Activated B cell treated with CpG ODN at 0.5 μM for 24 hours (primary cell): ENCODE results near the gene DMKN. TPM values are rescaled to one million over a fixed set of nuclear protein-coding genes. Genes with fewer than 3 reads are reported as not detected.

Experiments used
- ATAC-seq: fragments of 200-7000 bp; cut with Tn5 transposase; one replicate; pipeline ENCODE4 v1.10.0; 2021; ENCODE audit warnings: low read depth, mild to moderate bottlenecking, moderate library complexity
- CTCF ChIA-PET: fragments of 350-600 bp; sonication (Branson Sonifier 250); formaldehyde crosslinking; loops from one replicate; lab custom pipeline; 2021; ENCODE audit warnings: antibody characterized with exemption; lab: Charles Lee
- POLR2A ChIA-PET: fragments of 350-600 bp; sonication (Branson Sonifier 250); formaldehyde crosslinking; loops from one replicate; lab custom pipeline; 2021; ENCODE audit warnings: antibody characterized with exemption; lab: Charles Lee
- DNase-seq: peaks from one replicate; pipeline ENCODE4 v3.0.0; 2022
- H3K27ac Mint-ChIP-seq: one replicate; pipeline ENCODE4 v1.8.0; 2020; ENCODE audit warnings: mixed read lengths
- H3K27me3 Mint-ChIP-seq: one replicate; pipeline ENCODE4 v1.8.0; 2021; ENCODE audit warnings: mixed read lengths
- H3K36me3 Mint-ChIP-seq: one replicate; pipeline ENCODE4 v1.8.0; 2021; ENCODE audit warnings: low read depth, mixed read lengths
- H3K4me1 Mint-ChIP-seq: one replicate; pipeline ENCODE4 v1.8.0; 2021; ENCODE audit warnings: mixed read lengths
- H3K4me3 Mint-ChIP-seq: one replicate; pipeline ENCODE4 v1.8.0; 2020; ENCODE audit warnings: mild to moderate bottlenecking, mixed read lengths
- H3K9me3 Mint-ChIP-seq: one replicate; pipeline ENCODE4 v1.8.0; 2020; ENCODE audit warnings: mixed read lengths
- CTCF ChIP-seq: fragments of 200-600 bp; IDR thresholded peaks from one replicate; pipeline ENCODE4 v1.8.0; 2022; ENCODE audit warnings: antibody characterized with exemption, mild to moderate bottlenecking
- intact Hi-C: fragments of 100-400 bp; cut with micrococcal nuclease; formaldehyde crosslinking; loops from one replicate; pipeline ENCODE4 v1.15.1; 2024
- total RNA-seq: library from RNA; stranded (reverse); gene quantifications from 2 replicates; pipeline ENCODE4 v1.2.3, GENCODE V29; 2022

DMKN gene
- total RNA-seq, 1 donor from 2014 or later, result 1.5 TPM

DNA sequence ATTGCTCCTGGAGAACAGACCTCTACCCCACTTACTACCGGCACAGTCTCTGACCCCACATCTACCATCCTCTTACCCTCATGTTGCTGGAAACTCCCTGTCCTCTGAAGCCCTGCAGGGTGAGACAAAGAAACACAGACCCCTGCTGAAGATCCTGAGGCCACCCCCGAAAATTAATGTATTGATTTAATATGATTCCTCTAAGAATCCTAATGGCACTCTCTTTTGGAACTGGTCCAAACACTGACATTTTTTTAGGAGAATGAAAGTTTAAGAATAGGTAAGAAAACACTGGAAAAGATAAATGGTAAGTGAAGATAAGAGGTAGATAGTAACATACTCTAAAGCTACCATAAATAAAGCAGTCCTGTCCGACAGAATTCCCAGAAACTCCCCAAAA lies 5.3 kb downstream of the DMKN start:
- Mint-ChIP-seq H3K27me3 (peaks cover 50% of the 10 kb centered on the region), H3K27ac (no peak overlapping the region), H3K4me3 (no peak overlapping the region), H3K36me3 (no peaks in the 10 kb centered on the region), H3K9me3 (no peaks in the 10 kb centered on the region), H3K4me1 (peaks cover 17% of the 10 kb centered on the region)
- ChIA-PET POLR2A (no interaction called here), CTCF (interaction anchor here (0.9 kb wide), 1 partner anchor 13 kb away, joined by 3 read pairs; no protein-coding TSS in a partner anchor)
- intact Hi-C loops, result no loop called here
- no peak for DNase-seq
- no peak for ATAC-seq
- no peak for TF ChIP-seq CTCF

- H3K27ac Mint-ChIP-seq, result no peak overlapping the region
- no peak overlapping the region for H3K4me3 Mint-ChIP-seq
- TF ChIP-seq CTCF, result no peak
- intact Hi-C loops, result no loop called here
- no peak for DNase-seq
- H3K9me3 Mint-ChIP-seq, result no peaks in the 10 kb centered on the region
- ChIA-PET POLR2A (no interaction called here), CTCF (interaction anchor here (0.9 kb wide), 1 partner anchor 13 kb away, joined by 3 read pairs; no protein-coding TSS in a partner anchor)
- H3K36me3 Mint-ChIP-seq, result no peaks in the 10 kb centered on the region
- H3K4me1 Mint-ChIP-seq, result peaks cover 17% of the 10 kb centered on the region
- H3K27me3 Mint-ChIP-seq, result peaks cover 49% of the 10 kb centered on the region
- ATAC-seq, result no peak
These were observed 5.9 kb downstream of the DMKN start for GRCh38 chr19:35507561-35507960.

GRCh38 chr19:35506011-35506410 lies 7.4 kb downstream of the DMKN start:
- no peak for DNase-seq
- Mint-ChIP-seq H3K9me3 (no peaks in the 10 kb centered on the region), H3K27me3 (peaks cover 45% of the 10 kb centered on the region), H3K27ac (no peak overlapping the region), H3K4me1 (peaks cover 17% of the 10 kb centered on the region), H3K4me3 (no peak overlapping the region), H3K36me3 (no peaks in the 10 kb centered on the region)
- no peak for ATAC-seq
- CTCF ChIA-PET, result interaction anchor here (1.0 kb wide), 1 partner anchor 11 kb away, joined by 3 read pairs; no protein-coding TSS in a partner anchor
- POLR2A ChIA-PET, result no interaction called here
- TF ChIP-seq CTCF, result no peak
- intact Hi-C loops, result no loop called here

GRCh38 chr19:35502751-35503150 lies 10.7 kb downstream of the DMKN start:
- no peak for TF ChIP-seq CTCF
- peaks cover 35% of the 10 kb centered on the region for H3K27me3 Mint-ChIP-seq
- POLR2A ChIA-PET, result interaction anchor here (0.6 kb wide), 1 partner anchor 71 kb away, joined by 17 read pairs; no protein-coding TSS in a partner anchor
- no peak for DNase-seq
- no peaks in the 10 kb centered on the region for H3K4me1 Mint-ChIP-seq
- intact Hi-C loops, result no loop called here
- no peak overlapping the region for H3K27ac Mint-ChIP-seq
- no peaks in the 10 kb centered on the region for H3K9me3 Mint-ChIP-seq
- H3K4me3 Mint-ChIP-seq, result no peak overlapping the region
- no peaks in the 10 kb centered on the region for H3K36me3 Mint-ChIP-seq
- CTCF ChIA-PET, result no interaction called here
- no peak for ATAC-seq

GRCh38 chr19:35501684-35502083 lies 11.8 kb downstream of the DMKN start:
- CTCF ChIA-PET, result no interaction called here
- no peak for TF ChIP-seq CTCF
- no peak overlapping the region for H3K4me3 Mint-ChIP-seq
- ATAC-seq, result no peak
- no peaks in the 10 kb centered on the region for H3K36me3 Mint-ChIP-seq
- H3K27ac Mint-ChIP-seq, result no peak overlapping the region
- peaks cover 26% of the 10 kb centered on the region for H3K27me3 Mint-ChIP-seq
- intact Hi-C loops, result no loop called here
- H3K4me1 Mint-ChIP-seq, result no peaks in the 10 kb centered on the region
- POLR2A ChIA-PET, result no interaction called here
- no peaks in the 10 kb centered on the region for H3K9me3 Mint-ChIP-seq
- DNase-seq, result no peak
